ENCODE data around the gene OMP. TPM values are rescaled to one million over a fixed set of nuclear protein-coding genes. Genes with fewer than 3 reads are reported as not detected.

OMP gene
- total RNA-seq, 4 donors from 2014 or later, result 1.1 TPM; not detected in 3

DNA sequence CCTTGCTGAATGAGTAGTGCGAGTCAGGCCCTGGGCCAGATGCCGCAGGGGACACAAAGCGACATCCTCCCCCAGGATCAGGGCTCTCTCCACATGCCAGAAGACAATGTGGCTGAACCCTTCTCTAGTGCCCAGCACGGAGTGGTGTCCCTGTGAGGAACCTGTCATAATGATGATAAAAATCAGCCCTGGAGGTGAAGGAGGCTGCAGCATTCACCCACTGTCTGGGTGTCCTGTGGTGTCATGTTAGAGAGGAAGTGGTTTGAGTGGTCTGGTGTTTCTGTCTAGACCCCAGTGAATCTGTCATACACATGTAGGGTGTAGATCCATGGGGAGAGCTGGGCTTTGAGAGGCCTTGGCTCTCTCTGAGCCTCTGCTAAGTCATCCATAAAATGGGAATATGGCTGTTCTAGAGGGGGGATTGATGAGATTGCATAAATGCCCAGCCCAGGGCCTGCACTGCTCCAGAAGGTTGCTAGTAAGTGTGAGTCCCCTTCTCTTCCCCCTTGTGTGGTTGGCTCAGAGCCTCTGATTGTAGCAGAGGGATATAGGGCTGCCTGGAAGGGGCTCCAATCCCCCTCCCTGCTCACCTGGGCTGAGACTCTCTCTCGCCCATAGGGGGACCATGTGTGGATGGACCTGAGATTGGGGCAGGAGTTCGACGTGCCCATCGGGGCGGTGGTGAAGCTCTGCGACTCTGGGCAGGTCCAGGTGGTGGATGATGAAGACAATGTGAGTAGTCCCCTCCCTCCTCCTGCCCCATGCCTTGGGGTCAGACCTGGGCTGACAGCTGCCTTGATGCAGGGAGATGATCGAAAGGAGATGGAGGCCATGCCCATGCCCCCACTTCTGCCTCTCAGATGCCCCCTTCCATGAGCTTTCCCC, 39.7 kb downstream of the OMP start:
- WGBS, 2 donors, result 77 to 79% methylated on average over 10 of the region's 11 CpGs
- H3K4me3 ChIP-seq, result no peak overlapping the region
- no peaks in the 10 kb centered on the region for H3K36me3 ChIP-seq
- no peak for DNase-seq
- no peaks in the 10 kb centered on the region for H3K9me3 ChIP-seq
- intact Hi-C loops (cut with DNase I), result no loop called here
- H3K27me3 ChIP-seq, result peaks cover 0 to 33% (median 5%) of the 10 kb centered on the region in 4 donors
- H3K4me1 ChIP-seq, result peaks cover under 1 to 36% (median 3%) of the 10 kb centered on the region in 3 donors
- no peak for TF ChIP-seq POLR2A (IDR thresholded peaks at IDR 0.05)
- TF ChIP-seq, protein P1, sequence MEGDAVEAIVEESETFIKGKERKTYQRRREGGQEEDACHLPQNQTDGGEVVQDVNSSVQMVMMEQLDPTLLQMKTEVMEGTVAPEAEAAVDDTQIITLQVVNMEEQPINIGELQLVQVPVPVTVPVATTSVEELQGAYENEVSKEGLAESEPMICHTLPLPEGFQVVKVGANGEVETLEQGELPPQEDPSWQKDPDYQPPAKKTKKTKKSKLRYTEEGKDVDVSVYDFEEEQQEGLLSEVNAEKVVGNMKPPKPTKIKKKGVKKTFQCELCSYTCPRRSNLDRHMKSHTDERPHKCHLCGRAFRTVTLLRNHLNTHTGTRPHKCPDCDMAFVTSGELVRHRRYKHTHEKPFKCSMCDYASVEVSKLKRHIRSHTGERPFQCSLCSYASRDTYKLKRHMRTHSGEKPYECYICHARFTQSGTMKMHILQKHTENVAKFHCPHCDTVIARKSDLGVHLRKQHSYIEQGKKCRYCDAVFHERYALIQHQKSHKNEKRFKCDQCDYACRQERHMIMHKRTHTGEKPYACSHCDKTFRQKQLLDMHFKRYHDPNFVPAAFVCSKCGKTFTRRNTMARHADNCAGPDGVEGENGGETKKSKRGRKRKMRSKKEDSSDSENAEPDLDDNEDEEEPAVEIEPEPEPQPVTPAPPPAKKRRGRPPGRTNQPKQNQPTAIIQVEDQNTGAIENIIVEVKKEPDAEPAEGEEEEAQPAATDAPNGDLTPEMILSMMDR (IDR thresholded peaks at IDR 0.05), result no peak
- H3K27ac ChIP-seq, result no peak overlapping the region

- H3K27me3 ChIP-seq, result peaks cover 0 to 32% (median under 1%) of the 10 kb centered on the region in 4 donors
- H3K4me3 ChIP-seq, result no peak overlapping the region
- no peaks in the 10 kb centered on the region for H3K9me3 ChIP-seq
- H3K27ac ChIP-seq, result no peak overlapping the region
- peaks cover 3 to 37% (median 7%) of the 10 kb centered on the region in 3 donors for H3K4me1 ChIP-seq
- no peaks in the 10 kb centered on the region for H3K36me3 ChIP-seq
- 63 to 79% methylated on average over 5 to 8 of the region's 8 CpGs for WGBS, 2 donors
- intact Hi-C loops (cut with DNase I), result no loop called here
- DNase-seq, result no peak
- TF ChIP-seq POLR2A (IDR thresholded peaks at IDR 0.05), result no peak
- TF ChIP-seq, protein P1 (IDR thresholded peaks at IDR 0.05), result no peak
These were observed 40.9 kb downstream of the OMP start for GRCh38 chr11:77143405-77144020.

- TF ChIP-seq POLR2A (IDR thresholded peaks at IDR 0.05), result no peak
- TF ChIP-seq, protein P1 (IDR thresholded peaks at IDR 0.05), result no peak
- no peak overlapping the region for H3K27ac ChIP-seq
- H3K4me1 ChIP-seq, result peaks cover 3 to 30% (median 7%) of the 10 kb centered on the region in 3 donors
- no peaks in the 10 kb centered on the region for H3K36me3 ChIP-seq
- no peak overlapping the region for H3K4me3 ChIP-seq
- peaks cover 0 to 24% (median 0%) of the 10 kb centered on the region in 4 donors for H3K27me3 ChIP-seq
- intact Hi-C loops (cut with DNase I), result no loop called here
- no peaks in the 10 kb centered on the region for H3K9me3 ChIP-seq
- WGBS, 2 donors, result 89 to 93% methylated on average over 7 to 9 of the region's 9 CpGs
- DNase-seq, result no peak
These were observed 41.7 kb downstream of the OMP start for GRCh38 chr11:77144196-77144856.

- 71 to 95% methylated on average over 1 to 2 of the region's 7 CpGs for WGBS, 2 donors
- no peak overlapping the region for H3K4me3 ChIP-seq
- no peak for DNase-seq
These were observed 42.3 kb downstream of the OMP start for GRCh38 chr11:77144857-77145428.

More at GRCh38 chr11:77144857-77145428, 42.3 kb downstream of the OMP start:
- TF ChIP-seq, protein P1 (IDR thresholded peaks at IDR 0.05), result no peak
- no peak for TF ChIP-seq POLR2A (IDR thresholded peaks at IDR 0.05)
- H3K36me3 ChIP-seq, result no peaks in the 10 kb centered on the region
- H3K4me1 ChIP-seq, result peaks cover 3 to 24% (median 7%) of the 10 kb centered on the region in 3 donors
- peaks cover 0 to 24% (median 0%) of the 10 kb centered on the region in 4 donors for H3K27me3 ChIP-seq
- intact Hi-C loops (cut with DNase I), result no loop called here
- no peak overlapping the region for H3K27ac ChIP-seq
- H3K9me3 ChIP-seq, result no peaks in the 10 kb centered on the region

All from esophagus squamous epithelium (tissue), 5 donors.